GM10266 (cell line): ENCODE results near the gene TSR1.

Experiments
- DNase-seq: peaks from one replicate; pipeline ENCODE4 v3.0.0; 2012; ENCODE audit errors: extremely low spot score
- CTCF ChIP-seq: IDR thresholded peaks from 2 replicates; pipeline ENCODE4 v1.5.1; 2012; ENCODE audit warnings: mild to moderate bottlenecking, low read depth; ENCODE audit not compliant: control insufficient read depth, insufficient read depth; ENCODE audit errors: missing control alignments

Gene TSR1

GRCh38 chr17:2380226-2380922, 44.1 kb upstream of the TSR1 start:
- no peak for TF ChIP-seq CTCF
- no peak for DNase-seq

- no peak for TF ChIP-seq CTCF
- DNase-seq: no peak
Observed at GRCh38 chr17:2379489-2380225, 43.4 kb upstream of the TSR1 start.

- TF ChIP-seq CTCF: no peak
- DNase-seq: no peak
Observed at GRCh38 chr17:2378905-2379304, 42.6 kb upstream of the TSR1 start.

- DNase-seq: no peak
- no peak for TF ChIP-seq CTCF
Observed at GRCh38 chr17:2377659-2378058, 41.4 kb upstream of the TSR1 start.

GRCh38 chr17:2376107-2376506, 39.9 kb upstream of the TSR1 start:
- no peak for DNase-seq
- TF ChIP-seq CTCF: no peak

- no peak for TF ChIP-seq CTCF
- no peak for DNase-seq
Observed at GRCh38 chr17:2375406-2375805, 39.1 kb upstream of the TSR1 start.
